ENCODE measurements around the gene CLEC17A. TPM values are rescaled to one million over a fixed set of nuclear protein-coding genes. Genes with fewer than 3 reads are reported as not detected.
"Not testable (repeated sequence)": the region's sequence is repeated elsewhere in the genome, so short reads cannot be mapped to it uniquely, and the experiment has no call there.

CLEC17A gene
- total RNA-seq, 1 donor from 2014 or later, result not detected

DNA sequence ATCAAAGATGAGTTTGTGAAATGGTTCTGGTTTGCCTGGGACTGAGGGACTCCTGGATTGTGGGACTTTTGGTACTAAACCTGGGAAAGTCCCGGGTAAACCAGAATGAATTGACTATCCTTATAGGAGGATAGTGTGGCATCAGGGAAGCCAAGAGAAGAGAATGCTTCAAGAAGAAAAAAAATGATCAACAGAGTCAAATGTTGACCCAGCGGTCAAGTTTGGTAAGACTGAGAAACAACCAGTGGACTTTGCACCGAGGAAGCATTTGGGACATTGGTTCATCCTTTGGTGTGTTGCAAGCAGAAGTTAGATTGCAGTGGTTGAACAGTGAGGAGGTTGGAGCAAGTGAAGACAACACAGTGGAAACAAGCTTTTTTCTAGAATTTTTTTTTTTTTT is 33.5 kb downstream of the CLEC17A start:
- no peak overlapping the region for H3K27ac ChIP-seq
- no peaks in the 10 kb centered on the region for H3K27me3 ChIP-seq (ENCODE audit: low read depth)
- intact Hi-C loops (cut with DNase I), result no loop called here
- no peak for DNase-seq
- no peaks in the 10 kb centered on the region for H3K36me3 ChIP-seq
- H3K4me3 ChIP-seq, result no peak overlapping the region
- TF ChIP-seq, protein P1, sequence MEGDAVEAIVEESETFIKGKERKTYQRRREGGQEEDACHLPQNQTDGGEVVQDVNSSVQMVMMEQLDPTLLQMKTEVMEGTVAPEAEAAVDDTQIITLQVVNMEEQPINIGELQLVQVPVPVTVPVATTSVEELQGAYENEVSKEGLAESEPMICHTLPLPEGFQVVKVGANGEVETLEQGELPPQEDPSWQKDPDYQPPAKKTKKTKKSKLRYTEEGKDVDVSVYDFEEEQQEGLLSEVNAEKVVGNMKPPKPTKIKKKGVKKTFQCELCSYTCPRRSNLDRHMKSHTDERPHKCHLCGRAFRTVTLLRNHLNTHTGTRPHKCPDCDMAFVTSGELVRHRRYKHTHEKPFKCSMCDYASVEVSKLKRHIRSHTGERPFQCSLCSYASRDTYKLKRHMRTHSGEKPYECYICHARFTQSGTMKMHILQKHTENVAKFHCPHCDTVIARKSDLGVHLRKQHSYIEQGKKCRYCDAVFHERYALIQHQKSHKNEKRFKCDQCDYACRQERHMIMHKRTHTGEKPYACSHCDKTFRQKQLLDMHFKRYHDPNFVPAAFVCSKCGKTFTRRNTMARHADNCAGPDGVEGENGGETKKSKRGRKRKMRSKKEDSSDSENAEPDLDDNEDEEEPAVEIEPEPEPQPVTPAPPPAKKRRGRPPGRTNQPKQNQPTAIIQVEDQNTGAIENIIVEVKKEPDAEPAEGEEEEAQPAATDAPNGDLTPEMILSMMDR (IDR thresholded peaks at IDR 0.05), result no peak
- peak; percentile 65 to 70 for ATAC-seq
- no peaks in the 10 kb centered on the region for H3K4me1 ChIP-seq
- H3K9me3 ChIP-seq, result peaks cover 14% of the 10 kb centered on the region

DNA sequence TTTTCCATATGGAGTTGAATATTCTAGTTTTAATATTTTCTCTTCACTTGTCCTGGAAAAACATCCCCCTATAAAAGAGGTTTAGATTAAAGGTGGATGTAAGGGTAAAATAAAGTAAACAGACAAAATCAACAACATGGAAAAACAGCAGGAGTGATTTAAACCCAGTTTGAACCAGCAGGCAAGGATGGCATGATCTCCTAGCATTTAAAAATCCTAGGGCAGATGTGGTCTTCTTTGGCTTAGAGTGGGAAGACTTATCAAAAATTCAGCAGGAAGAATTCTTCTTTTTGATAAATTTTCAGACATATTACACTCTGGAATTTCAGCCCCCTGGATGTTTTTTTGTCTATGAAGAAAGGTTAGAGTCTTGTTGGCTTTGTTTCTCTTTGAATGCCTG is 36.5 kb downstream of the CLEC17A start:
- Histone ChIP-seq H3K4me3 (no peak overlapping the region), H3K36me3 (no peaks in the 10 kb centered on the region), H3K27me3 (ENCODE audit: low read depth) (no peaks in the 10 kb centered on the region), H3K9me3 (peaks cover 14% of the 10 kb centered on the region), H3K4me1 (no peaks in the 10 kb centered on the region), H3K27ac (no peak overlapping the region)
- ATAC-seq (no peak), DNase-seq (no peak)
- TF ChIP-seq, protein P1 (IDR thresholded peaks at IDR 0.05), result no peak
- intact Hi-C loops (cut with DNase I), result no loop called here

DNA sequence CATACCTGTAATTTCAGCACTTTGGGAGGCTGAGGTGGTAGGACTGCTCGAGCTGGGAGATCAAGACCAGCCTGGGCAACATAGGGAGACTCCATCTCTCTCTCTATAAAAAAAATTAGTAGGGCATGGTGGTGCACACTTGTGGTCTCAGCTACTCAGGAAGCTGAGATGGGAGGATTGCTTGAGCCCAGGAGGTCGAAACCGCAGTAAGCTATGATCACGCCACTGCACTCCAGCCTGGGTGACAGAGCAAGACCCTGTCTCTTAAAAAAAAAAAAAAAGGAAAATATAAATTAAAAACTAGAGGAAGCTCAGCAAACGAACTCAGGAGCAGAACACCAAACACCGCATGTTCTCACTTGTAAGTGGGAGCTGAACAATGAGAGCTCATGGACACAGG is 41.6 kb downstream of the CLEC17A start:
- H3K9me3 ChIP-seq; H3K4me1 ChIP-seq; H3K4me3 ChIP-seq; H3K36me3 ChIP-seq; H3K27ac ChIP-seq; DNase-seq; H3K27me3 ChIP-seq (ENCODE audit: low read depth); intact Hi-C loops (cut with DNase I); ATAC-seq: not testable (repeated sequence)

DNA sequence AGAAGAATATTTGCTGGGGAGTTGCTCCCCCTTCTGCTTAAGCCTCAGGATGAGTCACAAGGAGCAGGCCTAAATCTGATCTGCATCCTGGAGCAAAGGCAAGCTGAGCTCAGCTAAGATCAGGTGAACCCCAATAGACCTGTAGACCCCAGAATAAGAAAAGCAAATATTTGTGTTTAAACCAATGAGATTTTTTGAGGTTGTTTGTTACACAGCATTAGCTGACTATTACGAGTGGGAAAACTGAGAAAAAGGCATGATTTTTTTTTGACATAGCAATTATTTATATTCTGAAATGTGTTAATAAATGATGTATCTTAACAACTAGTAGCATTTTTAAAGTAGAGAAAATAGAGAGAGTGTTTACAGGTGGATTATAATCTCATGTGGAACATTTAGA is 46.7 kb downstream of the CLEC17A start:
- no peak overlapping the region for H3K4me3 ChIP-seq
- H3K9me3 ChIP-seq, result peaks cover 4% of the 10 kb centered on the region
- TF ChIP-seq, protein P1 (IDR thresholded peaks at IDR 0.05), result no peak
- H3K27ac ChIP-seq, result no peak overlapping the region
- intact Hi-C loops (cut with DNase I), result no loop called here
- no peaks in the 10 kb centered on the region for H3K36me3 ChIP-seq
- no peak for DNase-seq
- no peak for ATAC-seq
- H3K27me3 ChIP-seq (ENCODE audit: low read depth), result no peaks in the 10 kb centered on the region
- no peaks in the 10 kb centered on the region for H3K4me1 ChIP-seq

DNA sequence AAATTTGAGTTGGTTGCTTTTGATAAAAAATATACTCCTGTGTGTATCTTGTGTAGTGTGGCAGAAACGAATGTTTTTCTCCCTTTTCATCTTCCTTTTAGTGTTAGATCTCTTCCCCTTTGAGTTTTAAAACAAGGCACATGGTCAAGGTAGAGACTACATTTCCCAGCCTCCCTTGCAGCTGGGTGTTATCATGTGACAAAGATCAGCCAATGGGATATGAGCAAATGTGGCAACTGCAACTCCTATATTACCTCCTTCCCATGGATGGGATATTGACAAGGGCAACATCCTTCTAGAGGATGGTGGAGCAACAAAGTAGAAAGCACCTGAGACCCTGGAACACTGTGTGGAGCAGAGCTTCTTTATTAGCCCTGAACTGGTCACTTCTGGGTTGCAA is 49.4 kb downstream of the CLEC17A start:
- TF ChIP-seq, protein P1 (IDR thresholded peaks at IDR 0.05), result no peak
- DNase-seq, result no peak
- H3K36me3 ChIP-seq, result no peaks in the 10 kb centered on the region
- H3K27ac ChIP-seq, result no peak overlapping the region
- intact Hi-C loops (cut with DNase I), result no loop called here
- H3K4me3 ChIP-seq, result no peak overlapping the region
- H3K4me1 ChIP-seq, result no peaks in the 10 kb centered on the region
- no peaks in the 10 kb centered on the region for H3K27me3 ChIP-seq (ENCODE audit: low read depth)
- ATAC-seq, result no peak
- peaks cover 4% of the 10 kb centered on the region for H3K9me3 ChIP-seq

DNA sequence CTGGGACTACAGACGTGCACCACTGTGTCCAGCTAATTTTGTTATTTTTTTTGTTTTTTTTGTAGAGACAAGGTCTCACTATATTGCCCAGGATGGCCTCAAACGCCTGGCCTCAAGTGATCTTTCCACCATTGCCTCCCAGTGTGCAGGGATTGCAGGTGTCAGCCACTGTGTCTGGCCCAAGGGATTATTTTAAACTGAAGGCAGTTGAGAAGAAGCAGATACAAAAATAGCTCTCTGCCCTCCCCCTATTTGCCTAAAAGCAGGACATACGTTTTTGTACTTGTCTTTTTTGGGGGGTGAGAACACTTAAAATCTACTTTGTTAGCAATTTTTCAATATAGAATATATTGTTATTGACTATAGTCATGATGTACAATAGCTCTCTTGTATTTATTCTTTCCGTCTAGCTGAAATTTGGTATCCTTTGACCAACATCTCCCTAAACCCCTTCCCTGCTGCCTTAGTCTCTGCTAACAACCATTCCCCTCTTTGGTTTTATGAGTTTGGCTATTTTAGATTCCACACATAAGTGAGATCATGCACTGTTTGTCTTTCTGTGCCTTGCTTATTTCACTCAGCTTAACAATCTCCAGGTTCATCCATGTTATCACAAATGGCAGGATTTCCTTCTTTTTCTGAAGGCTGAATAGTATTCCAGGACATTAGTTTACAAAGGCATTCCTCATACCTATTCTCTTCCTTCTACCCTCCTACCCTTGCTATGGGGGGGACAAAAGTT is 56.8 kb downstream of the CLEC17A start:
- no peaks in the 10 kb centered on the region for H3K36me3 ChIP-seq
- no peaks in the 10 kb centered on the region for H3K9me3 ChIP-seq
- DNase-seq, result no peak
- intact Hi-C loops (cut with DNase I), result no loop called here
- H3K27me3 ChIP-seq (ENCODE audit: low read depth), result peaks cover 6% of the 10 kb centered on the region
- H3K27ac ChIP-seq, result no peak overlapping the region
- TF ChIP-seq, protein P1 (IDR thresholded peaks at IDR 0.05), result no peak
- ATAC-seq, result no peak
- H3K4me3 ChIP-seq, result no peak overlapping the region
- no peaks in the 10 kb centered on the region for H3K4me1 ChIP-seq

Measured in lower lobe of right lung (tissue), 2 donors.